GM21717 (cell line): ENCODE results near the gene OSBPL1A.
"Not testable (repeated sequence)": the region's sequence is repeated elsewhere in the genome, so short reads cannot be mapped to it uniquely, and the experiment has no call there.

Experiments
- ATAC-seq: cut with Tn5 transposase; IDR thresholded peaks from one replicate; pipeline ENCODE4 v1.9.1; 2021; ENCODE audit warnings: mild to moderate bottlenecking, moderate library complexity; ENCODE audit not compliant: unreplicated experiment

The OSBPL1A gene

DNA sequence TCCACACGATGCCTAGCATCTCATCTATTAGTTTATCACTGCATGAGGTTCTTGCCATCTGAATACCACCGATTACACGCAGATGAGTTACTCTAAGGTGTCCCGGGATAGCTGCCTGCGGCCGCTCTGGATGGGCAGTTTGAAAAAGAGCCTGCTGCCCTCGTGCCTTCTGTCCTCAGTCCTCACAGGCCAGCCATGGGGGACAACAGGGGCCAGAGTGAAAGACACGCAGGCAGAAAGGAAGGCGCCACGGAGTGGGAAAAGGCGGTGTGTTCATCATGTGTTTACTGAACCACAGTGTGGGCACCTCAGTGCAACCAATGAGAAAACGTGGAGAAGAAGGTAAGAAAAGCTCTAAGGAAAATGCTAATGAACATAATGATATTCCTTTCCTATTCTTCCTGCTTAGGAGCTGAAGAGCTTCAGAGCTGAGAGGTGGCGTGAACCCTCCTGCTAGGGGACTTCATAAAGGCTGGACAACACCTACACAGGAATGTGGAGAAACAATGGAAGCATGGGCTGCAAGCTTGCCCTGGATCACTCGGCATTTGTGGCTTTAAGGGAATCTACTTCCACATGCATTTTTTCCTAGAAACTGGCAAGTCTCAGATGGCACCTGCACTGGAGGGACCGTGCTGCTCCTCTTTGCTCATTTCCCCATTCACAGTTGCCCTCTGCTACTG is 207.8 kb downstream of the OSBPL1A start:
- ATAC-seq, result no peak

DNA sequence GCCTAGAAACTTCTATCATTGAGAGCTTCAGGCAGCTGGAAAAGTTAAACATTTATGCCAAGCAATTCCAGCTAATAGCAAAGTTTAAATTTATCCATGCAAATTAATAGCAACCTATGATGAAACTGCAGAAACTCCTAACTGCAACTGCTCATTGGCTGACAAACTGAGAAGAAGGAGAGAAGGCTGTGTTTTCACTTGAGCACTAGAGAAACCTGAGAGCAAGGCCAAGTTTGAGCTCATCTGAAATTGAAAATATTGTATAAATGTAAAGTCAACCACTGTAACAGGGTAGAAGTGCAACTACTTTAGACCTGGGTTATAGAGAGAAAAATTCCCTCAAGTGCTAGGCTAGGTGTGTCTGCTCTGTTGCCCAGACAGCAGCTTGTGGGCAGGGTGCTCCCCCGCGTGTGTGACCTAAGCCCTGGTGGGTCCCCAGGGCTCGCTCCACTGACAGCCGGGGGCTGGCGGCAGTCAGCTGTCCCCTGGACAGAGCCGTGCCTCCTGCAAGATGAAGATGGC is 208.6 kb downstream of the OSBPL1A start:
- peak; percentile 84 for ATAC-seq

DNA sequence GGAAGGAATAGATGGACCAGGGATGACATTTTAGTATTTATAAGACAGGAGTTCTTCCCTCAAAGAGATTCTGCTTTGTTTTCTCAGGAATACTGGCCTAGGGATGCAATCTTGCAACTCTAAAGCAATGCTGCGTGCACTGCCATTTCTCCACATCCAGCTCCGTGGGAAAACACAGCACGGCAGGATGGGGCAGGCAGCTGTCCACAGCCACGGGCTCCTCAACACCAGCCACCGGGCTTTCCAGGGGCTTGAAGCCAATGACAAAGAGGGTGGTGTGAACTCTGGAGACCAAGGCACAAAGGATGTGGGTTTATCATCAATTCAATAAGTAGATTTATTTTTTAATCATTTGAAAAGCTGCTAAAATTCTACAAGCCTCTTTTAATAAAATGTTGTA is 209.5 kb downstream of the OSBPL1A start:
- no peak for ATAC-seq

DNA sequence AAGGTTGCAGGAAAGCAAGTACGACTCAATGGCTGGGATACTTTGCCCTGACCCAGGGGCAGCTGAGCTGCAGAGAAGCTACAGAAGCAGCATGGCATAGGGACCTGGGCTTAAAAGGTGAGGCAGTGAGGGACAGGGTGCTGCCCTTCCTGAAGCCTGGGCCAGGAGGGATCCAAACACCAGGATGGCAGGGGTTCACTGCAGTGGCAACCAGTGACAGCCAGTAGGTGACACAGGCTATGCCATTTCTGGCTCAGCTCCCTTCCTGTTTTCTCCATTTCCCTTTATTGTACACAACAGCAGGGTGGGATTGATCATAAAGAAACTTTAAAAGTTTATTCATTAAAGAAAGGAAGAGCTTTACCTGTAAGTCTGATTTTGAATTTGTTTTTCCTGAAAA is 209.9 kb downstream of the OSBPL1A start:
- no peak for ATAC-seq

DNA sequence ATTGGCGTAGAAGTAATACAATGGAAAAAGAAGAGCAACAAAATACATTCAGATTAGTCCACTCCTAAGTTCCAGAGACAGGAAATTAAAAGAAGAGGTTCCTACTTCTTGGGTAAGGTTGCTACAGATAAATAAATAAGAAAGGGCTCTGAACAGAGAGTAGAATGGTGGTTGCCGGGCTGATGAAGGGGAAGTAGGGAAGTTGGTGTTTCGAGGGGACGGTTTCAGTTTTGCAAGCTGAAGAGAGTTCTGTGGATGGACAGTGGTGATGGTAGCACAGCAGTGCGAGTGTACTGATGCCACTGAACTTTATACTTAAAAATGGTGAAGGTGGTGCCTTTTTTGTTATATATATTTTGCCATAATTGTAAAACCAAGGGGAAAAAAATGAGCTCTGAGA is 210.6 kb downstream of the OSBPL1A start:
- ATAC-seq, result peak; percentile 54

DNA sequence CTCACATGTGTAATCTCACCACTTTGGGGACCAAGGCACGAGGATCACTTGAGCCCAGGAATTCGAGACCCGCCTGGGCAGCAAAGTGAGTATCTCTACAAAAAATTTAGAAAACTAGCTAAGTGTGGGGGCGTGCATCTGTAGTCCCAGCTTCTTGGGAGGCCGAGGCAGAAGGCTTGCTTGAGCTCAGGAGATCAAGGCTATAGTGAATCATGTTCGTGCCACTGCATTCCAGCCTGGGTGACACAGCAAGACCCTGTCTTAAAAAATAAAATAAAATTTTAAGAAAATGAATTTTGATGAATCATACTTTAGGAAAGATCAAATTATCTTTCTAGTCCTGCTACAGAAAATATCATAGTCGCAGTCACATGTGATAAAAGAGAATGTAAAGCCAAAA is 211.8 kb downstream of the OSBPL1A start:
- no peak for ATAC-seq

DNA sequence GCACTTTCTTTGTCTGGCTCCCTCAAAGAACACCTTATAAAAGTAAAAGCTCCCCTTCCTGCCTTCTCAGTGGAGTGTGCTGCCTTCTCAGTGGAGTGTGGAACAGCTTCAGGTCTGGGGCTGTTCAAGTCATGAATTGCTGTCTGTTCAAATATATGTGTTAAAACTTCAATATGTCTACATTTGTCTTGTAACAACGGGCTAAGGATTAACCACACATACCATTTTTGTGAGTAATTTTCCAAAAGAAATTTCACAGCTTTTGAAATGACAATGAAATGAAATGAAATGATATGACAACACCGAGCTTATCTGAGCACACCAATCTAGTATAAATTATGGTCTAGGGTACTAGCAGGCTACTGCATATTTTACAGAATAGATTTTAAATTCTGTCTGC is 215.8 kb downstream of the OSBPL1A start:
- no peak for ATAC-seq

DNA sequence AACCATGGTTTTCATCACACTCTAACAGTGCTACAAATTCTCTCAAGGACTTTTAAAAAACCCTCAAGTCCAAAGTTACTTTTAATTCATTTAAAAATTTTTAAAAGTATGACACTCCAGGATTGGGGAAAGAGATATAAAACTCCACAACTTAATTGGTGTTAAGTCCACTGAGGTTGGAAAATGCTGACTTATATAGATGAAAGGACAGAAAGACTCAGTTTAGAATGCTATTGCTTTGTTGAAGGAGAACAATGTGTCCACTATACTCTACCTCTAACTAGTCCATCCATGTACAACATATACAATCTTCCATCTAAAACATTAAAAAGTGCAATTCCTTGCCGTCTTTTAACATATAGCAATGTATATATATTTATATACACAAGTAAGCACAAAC is 217.6 kb downstream of the OSBPL1A start:
- ATAC-seq, result no peak

DNA sequence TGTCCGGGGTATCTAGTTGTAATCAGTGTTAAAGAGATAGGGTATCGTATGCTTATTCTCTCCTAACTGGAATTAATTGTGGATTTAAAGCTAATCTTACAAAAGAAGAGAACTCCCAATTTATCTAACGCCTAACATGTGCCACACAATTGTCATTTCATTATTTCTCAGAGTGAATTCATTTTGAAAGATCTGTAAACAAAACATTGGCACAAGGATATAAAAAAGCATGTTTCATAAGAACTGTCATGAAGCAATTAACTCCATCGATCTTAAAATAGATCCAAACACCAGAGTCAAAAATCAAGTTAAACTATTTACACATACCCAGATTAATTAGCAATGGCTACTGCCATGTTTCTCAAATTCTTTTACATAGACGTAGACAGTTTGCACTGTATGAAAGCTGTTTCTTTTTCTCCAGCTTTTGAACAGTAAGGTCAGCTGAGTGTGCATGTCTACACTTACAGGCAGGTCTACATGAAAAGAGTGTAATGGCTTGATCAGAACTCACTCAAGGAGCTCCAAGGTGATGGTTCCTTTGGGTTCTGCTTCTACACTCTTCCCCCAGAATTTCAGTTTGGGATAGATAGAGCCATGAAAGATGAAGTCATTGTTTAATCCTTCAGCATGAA is 220.0 kb downstream of the OSBPL1A start:
- ATAC-seq, result no peak

DNA sequence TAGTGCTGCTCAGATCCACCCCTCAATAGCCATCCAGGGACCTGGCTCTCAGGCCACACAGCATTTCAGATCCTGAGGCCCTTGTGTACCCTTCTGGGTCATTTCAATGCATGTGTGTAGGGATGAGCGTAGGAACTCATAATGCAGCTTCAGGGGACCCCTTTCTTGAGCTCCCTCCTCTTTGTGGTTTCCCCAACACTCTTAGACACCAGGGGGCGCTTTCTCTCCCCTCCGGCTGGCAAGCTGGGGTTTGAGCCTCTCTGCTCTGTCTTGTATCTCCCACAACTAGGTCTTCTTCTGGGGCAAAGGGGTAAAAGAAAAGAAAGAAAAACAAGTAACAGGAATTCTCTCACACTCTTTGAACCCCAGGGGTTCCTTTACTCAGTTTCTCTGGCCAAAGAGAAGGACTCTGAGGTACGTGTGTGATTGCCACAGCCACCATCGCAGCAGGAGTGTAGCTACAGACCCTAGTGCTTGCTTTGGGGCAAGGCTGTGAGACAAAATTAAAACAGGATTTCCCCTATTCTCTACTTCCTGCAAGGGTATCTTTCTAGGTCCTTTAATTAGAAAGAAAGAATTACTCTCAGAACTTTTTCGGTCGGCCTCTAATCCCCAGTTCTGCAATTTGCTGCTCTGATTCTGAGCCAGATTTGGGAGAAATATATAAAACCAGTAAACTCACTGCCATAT is 220.8 kb downstream of the OSBPL1A start:
- ATAC-seq, result peak; percentile 82

DNA sequence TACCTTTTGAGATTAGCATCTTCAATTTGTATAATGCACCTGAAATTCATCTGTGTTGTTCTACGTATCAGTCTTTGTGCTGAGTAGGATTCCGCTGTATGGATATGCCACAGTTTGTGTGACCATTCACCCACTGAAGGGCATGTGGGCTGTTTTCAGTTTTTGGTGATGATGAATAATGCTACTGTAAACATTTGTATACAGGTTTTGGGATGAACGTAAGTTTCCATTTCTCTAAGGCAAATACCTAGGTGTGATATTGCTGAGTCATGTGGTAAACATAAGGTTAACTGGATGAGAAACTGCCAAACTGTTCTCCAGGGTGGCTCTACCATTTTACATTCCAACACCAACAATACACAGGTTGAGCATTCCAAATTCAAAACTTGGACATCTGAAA is 223.6 kb downstream of the OSBPL1A start:
- no peak for ATAC-seq

DNA sequence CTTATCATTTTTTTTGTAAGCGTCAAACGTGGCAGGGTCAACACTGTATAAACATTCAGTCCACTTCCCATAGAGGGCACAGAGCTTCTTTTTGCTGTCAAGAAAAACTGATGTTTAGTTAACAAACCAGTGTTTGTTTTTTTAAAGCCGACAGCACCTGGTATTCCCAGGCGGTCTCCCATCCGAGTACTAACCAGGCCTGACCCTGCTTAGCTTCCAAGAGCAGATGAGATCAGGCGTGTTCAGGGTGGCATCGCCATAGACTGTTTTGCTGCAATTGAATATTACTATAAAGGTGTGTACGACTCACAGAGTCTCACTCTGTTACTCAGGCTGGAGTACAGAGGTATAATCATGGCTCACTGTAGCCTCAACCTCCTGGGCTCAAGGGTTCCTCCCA is 227.3 kb downstream of the OSBPL1A start:
- ATAC-seq, result no peak

DNA sequence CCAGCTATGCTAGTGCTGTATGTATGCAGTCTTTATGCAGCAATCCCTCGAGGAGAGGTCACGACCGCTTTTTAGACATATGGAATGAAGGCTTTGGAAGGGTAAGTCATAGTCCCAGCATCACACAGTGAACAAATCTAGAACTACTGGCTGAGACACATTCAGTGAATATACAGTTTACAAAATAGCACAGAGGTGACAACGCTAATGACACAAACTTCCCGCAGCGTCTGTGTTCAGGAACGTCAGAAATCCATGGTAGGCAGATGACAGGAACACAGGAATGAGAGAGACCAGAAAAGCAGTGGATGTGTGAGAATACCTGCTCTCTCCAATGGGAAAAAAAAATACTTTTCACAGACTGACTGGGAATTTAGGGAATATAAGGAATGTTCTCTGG is 229.1 kb downstream of the OSBPL1A start:
- ATAC-seq, result no peak

DNA sequence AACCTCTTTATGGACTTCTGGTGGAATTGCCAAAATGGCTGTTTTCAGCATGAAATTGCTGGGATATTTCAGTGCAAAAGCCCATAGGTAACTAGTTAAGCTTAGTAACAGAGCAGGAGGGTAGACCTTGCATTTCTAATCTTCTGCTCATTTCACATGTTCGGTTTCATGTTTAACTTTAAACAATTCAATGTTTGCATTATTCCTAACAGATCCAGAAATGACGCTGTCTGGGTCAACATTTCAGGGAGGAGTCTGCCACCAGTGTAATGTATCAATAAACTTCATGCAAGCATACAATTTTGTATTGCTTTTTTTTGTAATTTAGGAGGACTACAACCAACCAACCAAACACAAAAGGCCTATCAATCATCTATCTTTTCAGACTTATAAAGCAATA is 236.3 kb downstream of the OSBPL1A start:
- no peak for ATAC-seq

DNA sequence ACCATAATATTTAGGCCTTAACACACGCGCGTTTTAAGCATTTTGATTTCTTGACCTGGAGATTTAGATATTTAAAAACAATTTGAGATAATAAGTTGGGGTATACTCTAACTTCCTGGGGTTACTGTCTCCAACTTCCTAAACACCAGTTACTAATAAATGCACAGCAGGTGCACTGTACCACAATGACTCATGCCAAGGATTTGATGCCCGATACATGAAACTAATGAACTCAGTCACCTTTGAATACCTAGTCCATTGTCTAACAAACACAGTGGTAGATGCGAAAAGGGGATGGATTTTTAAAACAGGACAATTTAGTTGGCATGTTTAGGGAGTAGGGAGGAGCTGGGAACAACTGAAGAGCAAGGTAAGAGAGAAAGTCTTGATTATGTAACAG is 237.5 kb downstream of the OSBPL1A start:
- no peak for ATAC-seq

DNA sequence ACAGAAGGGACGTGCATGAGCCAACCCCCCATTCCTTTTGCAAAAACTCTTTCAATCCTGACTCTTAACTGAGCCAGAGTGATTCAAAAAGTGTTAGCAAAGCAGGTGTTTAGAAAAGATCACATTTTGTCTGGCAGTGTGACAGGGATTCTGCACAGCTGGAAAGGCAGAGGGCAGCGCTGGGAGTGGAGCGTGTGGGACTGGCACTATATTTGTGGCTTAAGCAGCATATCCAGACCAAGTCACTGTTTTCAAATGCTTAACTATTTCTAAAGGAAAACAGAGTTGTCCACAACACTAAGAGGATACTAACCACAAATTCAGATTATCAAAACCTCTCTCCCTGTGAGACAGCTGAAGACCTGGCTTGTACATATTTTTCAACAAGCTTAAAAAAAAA is 239.8 kb downstream of the OSBPL1A start:
- ATAC-seq, result no peak

DNA sequence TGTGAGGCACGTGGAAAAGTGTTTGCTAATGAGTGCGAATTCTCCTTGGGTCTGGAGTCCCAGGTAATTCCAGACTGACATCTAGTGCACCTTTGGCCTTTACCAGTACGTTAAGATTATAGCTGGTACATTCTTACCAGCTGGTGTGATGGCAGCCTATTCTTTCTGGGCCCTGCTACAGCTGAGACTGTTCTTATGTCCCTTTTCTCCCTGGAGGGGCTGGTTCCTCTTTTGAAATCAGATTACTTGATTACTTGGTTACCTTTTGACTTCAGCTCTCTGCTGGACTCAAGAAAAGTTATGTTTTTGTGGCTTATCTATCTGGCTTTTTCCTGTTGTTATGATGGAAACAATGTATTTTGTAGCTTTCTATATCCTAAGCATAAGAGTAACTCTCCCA is 244.2 kb downstream of the OSBPL1A start:
- ATAC-seq, result no peak

DNA sequence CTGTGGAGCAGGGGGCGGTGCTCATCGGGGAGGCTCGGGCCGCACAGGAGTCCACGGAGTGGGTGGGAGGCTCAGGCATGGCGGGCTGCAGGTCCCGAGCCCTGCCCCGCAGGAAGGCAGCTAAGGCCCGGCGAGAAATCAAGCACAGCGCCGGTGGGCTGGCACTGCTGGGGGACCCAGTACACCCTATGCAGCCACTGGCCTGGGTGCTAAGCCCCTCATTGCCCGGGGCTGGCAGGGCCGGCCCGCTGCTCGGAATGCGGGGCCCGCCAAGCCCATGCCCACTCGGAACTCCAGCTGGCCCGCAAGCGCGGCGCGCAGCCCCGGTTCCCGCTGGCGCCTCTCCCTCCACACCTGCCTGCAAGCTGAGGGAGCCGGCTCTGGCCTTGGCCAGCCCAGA is 248.0 kb downstream of the OSBPL1A start:
- ATAC-seq, result not testable (repeated sequence)

DNA sequence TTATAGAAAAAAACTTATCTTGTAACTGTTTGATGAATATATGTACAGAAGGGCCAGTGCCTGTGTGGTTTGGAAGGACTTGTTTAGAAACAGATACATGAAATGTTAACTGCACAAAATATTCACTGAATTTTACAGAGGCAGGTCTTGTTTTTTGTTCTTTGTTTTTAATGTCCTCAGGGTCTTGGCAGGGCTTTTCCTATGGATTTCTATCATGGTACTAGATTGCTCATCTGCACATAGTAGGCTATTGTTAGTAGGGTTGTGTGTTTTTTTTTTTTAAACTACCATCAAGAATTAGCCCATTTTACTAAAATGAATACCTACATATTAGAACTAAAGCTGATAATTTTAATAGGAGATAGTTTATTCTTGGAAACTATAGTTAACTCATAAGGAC is 255.2 kb downstream of the OSBPL1A start:
- no peak for ATAC-seq

DNA sequence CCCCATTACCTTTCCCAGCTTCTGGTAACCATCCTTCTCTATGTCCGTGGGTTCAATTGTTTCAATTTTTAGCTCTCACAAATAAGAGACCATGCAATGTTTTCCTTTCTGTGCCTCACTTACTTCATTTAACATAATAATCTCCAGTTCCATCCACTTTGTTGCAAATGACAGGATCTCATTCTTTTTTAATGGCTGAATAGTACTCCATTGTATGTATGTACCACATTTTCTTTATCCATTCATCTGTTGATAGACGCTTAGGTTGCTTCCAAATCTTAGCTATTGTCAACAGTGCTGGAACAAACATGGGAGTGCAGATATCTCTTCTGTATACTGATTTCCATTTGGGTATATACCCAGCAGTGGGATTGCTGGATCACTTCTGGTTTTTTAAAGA is 256.9 kb downstream of the OSBPL1A start:
- ATAC-seq, result no peak

DNA sequence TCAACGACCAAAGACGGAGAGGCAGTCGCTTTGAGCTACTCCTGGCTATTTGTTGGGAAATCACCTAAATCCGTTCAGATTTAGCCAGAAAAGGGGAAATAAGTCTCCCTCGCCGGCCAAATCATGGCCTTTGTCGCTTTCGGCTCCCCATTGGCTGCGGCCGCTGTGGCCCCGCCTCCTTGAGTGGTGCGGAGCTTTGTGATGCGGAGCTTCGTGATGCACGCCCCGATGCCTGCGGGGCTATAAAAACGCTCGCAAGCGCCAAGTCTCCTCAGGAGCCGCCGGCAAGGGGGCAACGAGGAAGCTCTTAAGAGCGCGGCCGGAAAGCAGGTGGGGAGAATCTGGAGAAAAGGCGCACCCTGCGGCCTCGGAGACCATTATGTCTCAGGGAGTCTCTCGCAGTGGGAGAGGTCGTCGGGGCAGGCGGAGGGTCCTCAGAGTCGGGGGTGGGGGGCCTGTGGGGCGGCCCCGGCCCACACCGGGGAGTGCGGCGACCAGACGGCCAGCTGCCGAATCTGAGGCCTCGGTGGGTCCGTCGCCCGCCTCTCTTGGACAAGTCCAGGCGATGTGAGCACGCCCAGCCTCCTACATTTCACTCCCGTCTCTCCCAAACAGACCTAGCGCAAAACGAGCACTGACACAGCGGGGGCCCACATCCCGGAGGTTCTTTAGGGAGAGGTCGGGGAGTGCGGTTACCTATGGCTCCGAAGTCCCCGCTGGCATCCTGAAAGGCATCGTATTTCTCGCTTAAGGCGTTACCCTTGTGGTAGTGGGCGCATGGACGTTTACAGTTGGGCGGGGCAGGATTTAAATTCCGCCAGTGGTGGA is 258.6 kb downstream of the OSBPL1A start, which contains the start of gene CABYR:
TSS of gene CABYR (plus strand) at position 274 of the 828 bp plus-strand sequence. CDS start 4,053 bp downstream, outside the sequence.
- ATAC-seq, result peak; percentile 92
